NCI-H69 (cell line): ENCODE results near the gene MOXD1.
"Not testable (repeated sequence)": the region's sequence is repeated elsewhere in the genome, so short reads cannot be mapped to it uniquely, and the experiment has no call there.

Source experiments
- DNase-seq: peaks from one replicate; lab custom pipeline; 2025; lab: John Stamatoyannopoulos, UW

Gene MOXD1

DNA sequence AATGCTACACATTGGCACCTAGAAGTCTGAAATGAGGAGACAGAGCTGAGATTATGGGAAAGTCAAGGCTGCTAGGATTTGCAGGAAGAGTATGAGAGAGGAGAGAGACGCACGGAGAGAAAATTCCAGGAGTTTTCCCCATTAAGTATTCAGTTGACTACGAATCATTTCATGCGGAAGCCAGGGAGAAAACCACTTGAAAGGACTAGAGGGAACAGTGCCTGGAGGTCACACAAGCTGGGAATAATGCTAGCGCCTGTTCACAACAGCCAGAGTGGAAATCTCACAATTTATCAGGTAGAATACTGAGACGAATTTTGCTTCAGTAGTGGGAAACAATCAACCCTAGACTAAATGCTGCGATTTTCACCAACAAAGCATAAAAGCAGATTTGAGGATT is 118.6 kb downstream of the MOXD1 start:
- no peak for DNase-seq

DNA sequence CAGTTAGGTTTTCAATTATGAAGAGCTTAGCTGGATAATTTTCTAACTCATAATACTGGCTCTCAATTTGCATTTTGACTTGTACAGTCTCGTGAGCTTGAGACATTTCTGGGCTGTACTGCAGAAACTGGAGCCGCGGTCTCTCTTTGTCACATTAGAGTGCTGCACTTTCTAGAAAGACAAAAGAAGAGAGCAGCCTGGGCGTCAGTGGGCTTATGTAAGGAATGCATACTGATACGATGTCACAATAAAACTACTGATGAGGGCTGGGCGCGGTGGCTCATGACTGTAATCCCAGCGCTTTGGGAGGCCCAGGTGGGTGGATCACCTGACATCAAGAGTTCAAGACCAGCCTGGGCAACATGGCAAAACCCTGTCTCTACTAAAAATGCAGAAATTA is 120.8 kb downstream of the MOXD1 start:
- DNase-seq = no peak

DNA sequence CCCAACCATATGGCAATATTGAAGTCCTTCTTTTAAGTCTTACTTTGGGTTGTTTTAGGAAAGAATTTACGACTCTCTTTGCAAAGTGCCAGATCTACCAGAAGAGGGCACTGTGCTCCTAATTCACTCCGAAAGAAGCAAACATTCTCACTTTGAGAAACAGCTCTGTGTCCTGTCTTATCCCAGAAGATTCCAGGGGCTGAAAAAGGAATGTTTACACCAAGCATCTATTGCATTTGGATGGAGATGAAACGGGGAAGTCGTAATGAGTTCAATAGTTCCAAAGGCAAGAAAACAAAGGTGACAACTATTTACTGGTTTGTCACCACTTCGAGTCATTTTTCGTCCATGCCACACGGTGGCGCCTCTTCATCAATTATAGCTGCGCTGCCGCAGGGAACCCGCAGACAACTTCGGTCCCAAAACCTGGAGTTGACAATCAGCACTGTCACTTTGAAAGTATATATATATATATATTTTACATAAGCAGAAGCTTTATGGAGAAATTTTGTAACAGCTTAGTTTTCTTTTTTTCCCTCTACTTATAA is 121.6 kb downstream of the MOXD1 start:
- peak; percentile 80 for DNase-seq

DNA sequence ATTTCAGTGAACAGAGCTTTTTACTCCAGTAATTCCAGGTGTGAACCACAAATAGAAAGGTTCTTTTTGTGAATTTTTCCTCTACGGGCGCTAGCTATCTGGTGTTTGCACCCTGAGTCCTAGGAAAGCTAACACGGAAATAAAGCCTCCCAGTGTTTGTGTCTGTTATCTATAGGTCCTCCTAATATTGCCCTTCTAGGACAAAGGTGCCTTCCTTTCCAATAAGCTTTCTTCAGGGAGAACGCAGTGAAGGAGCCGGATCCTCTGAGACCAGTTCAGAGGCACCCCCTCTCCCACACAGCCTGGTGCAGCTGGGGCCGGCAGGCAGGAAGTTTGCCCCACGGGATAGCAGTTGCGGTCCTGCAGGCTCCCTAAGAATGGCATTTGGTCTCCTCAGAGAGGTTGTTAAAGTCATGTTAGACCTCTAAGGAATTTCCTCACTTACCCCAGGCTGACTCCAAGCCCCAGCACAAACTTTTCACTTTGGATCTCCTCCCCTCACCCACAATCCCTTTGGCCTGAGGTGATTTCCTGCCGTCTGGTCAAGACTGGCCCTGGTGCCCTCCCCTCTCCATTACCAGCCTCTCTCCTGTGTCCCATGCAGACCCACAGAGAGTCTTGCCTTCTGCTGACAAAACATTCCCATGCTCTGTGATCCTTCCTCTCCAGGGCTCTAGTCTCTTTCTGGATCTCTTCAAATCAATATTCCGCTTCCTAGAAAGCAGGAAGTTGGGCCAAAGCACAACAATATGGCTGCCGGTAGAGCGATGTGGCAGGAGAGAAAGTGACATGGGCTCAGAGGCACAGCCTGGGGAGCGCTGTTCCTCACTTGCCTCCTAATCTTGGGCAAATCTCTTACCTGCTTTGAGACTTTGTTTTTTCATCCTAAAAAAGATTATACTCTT is 126.0 kb downstream of the MOXD1 start:
- DNase-seq = no peak

DNA sequence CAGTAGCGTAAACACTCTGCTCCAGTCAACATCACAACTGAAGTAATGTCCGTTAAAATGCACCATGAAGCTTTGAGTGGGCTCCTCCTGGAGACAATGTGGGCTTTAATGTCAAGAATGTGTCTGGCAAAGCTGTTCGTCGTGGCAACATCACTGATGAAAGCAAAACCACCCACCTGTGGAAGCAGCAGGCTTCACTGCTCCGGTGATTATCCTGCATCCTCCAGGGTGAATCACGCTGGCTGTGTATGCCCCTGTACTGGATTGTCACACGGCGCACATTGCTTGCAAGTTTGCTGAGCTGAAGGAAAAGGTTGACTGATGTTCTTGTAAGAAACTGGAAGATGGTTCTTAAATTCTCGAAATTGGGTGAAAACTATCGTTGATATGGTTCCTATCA is 128.5 kb downstream of the MOXD1 start:
- DNase-seq = no peak

DNA sequence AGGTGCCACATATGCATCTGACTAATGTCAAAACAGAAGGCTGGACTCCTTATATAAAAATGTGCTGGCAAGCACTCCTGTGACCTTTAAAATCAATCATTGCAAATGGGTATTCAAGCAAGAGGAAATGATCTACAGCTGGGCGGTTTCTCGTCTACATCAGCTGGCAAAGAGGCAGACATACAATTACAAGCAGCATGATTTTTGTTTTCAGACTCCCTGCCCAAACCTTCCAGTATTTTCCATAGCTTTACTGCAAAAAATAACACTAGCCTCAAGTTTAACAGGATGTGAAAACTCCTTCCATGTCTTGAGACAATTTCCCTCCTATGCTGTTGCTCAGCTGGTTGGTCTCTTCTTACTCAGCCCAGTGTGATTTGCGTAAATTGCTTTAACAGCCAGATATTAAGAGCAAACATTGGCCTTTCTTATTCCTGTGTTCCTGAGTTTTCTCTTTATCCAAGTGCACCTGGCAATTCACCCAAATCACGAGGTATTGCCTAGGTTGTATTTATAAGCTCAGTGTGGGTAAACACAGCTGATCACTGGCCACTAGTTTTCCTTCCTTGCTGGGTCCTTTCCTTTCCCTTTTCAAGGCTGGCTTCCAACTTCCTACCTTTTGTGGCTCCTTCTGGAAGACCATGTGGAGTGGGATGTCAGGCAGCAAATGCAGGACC is 130.4 kb downstream of the MOXD1 start:
- DNase-seq = peak; percentile 93

DNA sequence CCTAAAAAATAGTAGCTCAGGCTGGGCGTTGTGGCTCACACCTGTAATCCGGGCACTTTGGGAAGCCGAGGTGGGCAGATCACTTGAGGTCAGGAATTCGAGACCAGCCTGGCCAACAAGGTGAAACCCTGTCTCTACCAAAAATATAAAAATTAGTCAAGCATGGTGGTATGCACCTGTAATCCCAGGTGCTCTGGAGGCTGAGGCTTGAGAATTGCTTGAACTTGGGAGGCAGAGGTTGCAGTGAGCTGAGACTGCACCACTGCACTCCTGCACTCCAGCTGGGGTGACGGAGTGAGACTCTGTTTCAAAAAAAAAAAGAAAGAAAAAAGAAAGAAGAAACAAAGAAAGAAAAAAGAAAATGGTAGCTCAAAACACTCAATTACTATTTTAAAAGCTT is 132.6 kb downstream of the MOXD1 start:
- not testable (repeated sequence) for DNase-seq

DNA sequence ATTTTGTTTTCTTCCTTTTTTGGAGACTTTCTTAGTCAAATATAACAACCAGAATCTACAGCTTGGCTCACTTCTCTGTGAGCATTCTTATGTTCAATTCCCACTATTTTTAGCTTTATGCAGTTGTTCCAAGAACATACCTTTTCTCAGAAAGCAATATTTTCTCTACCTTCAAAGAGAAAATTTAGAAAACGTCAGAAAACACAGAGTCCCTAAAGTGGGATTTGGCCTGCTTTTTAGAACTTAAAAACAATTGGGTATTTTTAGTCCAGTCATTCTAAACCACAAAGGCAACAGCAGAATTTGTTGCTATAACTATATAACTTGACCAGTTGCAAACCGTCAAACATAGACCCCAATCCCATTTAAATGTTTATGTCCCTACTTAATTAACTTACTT is 133.1 kb downstream of the MOXD1 start:
- no peak for DNase-seq

DNA sequence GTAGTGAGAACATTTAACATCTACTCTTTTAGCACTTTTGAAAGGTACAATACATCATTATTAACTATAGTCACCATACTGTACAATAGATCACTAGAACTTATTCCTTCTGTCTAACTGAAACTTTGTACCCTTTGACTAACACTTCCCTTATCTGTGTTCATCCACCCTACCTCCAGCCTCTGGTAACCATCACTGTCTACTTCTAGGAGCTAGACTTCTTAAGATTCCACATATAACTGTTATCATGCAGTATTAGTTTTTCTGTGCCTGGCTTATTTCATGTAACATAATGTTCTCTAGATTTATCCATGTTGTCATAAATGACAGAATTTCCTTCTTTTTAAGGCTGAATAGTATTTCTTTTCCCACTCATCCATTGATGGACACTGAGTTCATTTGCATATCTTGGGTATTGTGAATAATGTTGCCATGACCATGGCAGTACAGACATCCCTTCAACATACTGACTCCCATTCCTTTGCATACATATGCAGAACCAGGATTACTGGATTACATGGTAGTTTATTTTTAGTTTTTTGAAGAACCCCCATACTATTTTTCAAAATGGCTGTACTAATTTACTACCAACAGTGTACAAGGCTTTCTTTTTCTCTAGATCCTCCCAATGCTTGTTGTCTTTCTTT is 135.7 kb downstream of the MOXD1 start:
- no peak for DNase-seq

DNA sequence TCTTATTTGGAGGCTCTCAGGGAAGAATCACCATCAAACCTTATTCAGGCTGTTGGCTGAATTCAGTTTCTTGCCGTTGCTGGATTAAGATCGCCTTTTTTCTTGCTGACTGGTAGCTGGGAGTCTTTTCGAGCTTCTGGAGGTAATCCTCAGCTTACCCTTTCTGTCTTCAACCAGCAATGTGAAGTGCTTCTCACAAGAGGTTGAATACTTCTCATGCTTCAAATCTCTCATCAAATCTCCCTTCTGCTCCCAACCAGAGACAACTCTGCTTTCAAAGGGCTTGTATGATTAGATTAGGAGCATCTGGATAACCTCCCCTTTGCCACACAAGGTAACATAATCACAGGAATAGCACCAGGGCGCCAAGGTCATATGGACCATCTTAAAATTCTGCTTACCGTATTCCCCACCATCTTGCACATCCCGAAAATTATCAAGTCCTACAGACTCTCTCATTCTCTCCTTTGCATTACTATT is 137.2 kb downstream of the MOXD1 start:
- no peak for DNase-seq

DNA sequence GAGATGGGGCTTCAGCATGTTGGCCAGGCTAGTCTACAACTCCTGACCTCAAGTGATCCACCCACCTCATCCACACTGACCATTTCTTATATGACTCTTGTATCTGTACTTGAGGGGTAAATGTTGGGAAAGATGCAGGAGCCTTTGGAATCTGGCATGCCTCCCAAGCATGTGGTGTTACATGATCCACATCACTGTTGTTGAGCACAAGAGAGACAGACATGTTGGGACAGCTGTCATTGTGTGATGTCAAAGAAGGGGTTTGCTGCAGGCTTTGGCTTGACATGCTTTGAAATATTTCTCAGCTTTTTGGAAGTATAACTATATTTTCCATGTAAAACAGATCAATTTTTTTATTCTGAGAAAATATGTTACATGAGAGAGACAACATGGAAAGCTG is 139.9 kb downstream of the MOXD1 start:
- DNase-seq = no peak

DNA sequence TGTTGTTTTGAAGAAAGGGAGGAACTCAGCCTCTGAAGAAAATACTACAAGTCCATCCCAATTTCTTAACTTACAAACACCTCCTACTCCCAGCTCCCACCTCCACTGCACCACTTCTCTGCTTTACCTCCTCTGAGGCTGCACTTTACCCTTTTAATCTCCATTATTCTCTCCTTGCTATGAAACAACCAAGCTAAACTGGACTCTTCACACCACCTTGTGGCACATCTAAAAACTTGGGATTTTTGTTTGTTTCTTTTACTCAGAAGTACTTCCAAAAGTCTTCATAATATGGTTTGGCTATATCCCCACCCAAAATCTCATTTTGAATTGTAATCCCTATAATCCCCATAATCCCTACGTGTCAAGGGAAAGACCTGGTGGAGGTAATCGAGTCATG is 142.2 kb downstream of the MOXD1 start:
- peak; percentile 21 for DNase-seq

DNA sequence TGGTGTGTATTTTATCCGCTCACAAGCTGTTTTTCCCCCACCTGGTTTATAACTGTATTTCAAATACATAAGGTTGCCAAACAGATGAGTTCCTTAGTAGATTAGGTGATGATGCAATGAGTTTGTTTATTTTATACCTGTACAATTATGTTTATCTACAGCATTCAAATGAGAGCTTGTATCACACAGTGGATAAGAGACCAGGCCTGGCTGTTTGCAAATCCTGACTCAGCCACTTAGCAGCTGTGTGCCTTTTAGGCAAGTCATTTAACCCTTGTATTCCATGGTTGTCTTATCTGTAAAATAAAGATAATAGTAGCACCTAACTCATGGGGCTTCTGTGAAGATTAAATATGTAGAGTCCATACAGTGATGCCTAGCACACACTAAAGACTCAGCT is 143.7 kb downstream of the MOXD1 start:
- DNase-seq = peak; percentile 42

DNA sequence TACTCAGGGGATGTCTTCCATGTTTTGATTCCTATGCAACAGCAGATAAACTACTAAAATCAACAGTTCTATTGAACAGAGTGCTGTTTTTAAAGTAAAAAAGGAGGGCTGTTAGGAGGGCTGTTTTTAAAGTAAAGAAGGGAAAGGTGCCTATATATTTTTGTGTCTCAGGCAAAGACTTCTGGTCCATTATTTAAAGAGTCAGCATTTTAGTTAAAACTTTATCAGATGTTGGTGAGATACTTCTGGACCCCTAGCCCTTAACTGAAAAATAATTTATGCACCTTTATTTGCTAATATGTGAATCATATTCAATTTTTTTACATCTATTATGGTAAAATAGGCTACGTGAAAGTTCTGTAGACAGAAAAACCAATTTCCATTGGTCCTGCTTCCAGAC is 144.8 kb downstream of the MOXD1 start:
- no peak for DNase-seq

DNA sequence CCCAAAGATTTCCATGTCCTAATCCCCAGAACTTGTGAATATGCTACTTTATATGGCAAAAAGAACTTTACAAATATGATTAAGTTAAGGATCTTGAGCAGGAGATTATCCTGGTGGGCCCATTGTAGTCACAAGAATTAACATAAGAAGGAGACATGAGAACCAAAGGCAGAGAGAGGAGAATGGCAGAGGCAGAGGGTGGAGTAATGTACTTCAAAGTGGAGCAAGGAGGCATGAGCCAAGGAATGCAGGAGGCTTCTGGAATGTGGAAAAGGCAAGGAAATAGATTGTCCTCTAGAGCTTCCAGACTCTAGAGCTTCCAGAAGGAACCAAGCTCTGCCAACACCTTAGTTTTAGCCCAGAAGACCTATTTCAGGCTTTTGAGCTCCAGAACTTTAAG is 147.4 kb downstream of the MOXD1 start:
- no peak for DNase-seq

DNA sequence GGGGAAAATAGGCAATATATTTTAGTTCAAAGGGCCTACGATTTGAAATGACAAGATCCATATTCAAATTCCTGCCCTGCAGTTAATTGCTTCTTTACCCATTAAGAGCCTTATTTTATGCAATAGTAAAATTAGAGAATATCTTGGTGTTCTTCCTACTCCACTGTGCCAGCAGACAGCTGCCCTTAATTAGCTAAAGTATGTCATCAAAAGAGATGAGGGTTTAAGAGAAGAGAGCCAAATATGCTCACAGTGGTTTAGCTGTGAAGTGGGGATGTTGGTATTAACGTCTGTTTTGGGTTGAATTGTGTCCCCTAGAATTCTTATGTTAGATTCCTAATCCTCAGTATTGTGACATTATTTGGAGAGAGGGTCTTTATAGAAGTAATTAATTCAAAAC is 148.1 kb downstream of the MOXD1 start:
- DNase-seq = no peak

DNA sequence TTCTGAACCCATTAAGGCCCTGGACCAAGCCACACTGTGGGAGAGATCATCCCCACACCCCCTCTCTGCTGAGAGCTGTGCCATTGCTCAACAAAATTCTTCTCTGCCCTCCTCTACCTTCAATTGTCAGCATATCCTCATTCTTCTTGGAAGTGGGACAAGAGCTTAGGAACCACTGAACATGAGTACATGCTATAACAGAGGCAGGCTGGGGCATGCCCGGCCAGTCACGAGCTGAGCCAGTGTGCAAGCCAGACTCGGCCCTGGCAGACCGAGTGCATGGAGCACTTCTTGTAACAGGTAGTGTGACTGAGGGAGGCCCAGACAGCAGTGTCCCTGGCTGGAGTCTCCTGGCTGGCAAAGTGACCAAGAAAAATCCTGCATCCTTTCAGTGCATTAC is 149.2 kb downstream of the MOXD1 start:
- DNase-seq = no peak

DNA sequence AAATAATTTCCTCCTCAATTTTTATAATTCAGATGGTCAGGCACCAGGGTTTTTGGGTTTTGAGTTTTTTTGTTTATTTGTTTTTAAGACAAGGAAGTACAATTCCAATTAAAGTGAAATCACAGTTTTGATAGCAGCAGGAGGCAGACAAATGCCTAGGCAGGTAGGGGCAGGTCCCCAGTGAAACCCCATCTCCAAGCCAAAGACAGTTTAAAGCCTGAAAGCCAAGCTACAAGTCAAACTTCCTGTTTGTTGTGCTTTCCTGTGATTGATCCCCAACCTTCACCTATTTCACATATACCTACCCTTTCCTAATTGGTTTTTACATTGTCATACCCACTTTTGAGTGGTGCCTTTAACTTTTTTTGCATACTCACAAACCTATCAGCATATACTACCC is 149.6 kb downstream of the MOXD1 start:
- no peak for DNase-seq

DNA sequence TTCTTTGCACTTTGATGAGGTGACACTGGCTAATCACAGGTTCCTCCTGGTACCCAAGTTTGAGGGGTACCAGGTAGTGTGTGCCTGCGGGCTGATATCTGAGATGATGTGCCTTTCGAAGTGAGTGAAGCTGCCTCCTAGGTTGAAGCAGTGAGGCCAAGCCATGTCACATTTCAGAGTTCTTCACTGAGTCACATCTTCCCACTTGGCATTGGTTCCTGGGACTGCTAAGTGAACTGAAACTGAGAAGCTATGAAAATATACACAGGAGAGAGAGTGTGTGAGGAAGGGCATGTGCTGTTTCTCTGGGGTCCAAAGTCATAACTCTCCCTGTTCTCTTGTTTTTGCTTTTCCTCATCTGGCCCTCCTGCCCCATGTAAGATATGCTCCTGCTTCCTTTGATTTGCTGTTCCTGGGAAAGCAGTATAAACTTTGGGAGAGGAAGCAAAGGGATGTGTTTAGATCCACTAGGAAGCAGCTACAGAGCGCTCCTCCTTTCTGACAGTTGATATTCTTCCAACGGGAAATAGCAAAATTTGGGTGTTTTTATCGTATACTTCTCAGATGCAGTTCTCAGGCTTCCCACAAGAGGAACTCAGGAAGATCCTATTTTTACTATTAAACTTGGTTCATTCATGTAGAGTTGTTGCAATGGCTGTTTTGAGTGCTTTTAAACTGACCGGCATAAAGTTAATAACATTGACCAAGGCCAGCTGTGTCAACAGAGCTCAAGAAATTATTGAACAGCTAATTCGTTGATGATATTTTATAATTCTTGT is 153.7 kb downstream of the MOXD1 start:
- DNase-seq = no peak

DNA sequence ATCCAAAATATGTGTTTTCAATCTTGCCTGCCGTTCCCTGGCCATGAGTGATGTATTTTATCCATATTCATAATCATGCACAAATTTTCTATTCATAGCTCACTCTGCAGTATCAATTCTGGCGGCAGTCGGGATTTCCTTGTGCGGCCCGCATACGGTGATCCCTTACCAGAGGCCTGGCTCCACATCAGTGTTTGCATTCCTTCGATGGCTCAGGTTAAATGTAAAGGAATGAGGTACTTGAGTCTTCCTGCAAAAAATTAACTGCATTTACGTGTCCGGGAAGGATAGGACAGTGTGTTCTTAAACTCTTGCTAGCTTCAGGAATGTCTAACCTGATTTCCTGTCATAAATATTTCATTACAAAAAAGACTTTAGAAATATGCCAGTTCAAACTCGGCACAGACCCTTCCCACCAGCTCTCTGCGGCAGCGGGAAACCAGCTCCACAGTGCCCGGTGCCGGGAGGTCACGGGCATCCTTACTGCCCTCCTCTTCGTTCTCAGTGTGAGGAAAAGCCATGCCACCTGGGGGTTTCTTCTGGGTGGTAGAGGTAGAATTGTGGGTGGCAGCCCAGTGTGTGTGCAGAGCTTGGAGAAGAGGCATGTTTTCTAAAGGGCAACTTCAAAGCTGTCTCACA is 154.5 kb downstream of the MOXD1 start:
- DNase-seq = no peak

DNA sequence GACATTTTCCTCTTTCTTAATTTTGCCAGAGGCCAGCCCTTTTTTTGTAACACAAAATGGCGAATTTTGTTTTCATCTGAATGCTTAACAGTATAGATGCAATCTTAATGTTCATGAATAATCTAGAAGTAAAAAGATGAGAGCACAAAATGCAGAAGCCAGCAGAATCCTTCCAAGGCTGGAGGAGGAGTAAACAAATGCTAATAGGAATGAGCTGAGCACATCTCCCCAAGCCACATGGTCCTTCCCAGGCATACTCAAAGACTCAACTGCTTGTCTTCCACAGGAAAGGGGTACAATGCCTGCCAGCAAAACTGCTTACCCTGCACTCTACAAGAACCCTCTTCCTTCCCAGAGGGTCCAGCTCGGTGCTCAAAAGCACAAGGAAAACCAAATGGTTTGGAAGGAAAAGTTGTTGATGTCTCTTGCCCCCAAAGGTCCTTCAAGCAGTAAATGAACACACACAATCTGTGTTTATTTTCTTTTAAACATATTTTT is 155.1 kb downstream of the MOXD1 start:
- no peak for DNase-seq
